AG04450 (cell line): ENCODE measurements around the gene FAM107B. TPM values are rescaled to one million over a fixed set of nuclear protein-coding genes. Genes with fewer than 3 reads are reported as not detected.

Experiments used
- CTCF ChIA-PET: fragments of 300-600, 350-600 bp; formaldehyde crosslinking; extraction: SDS; loops from one replicate; lab custom pipeline; 2022; ENCODE audit warnings: antibody characterized with exemption, inconsistent platforms; lab: Charles Lee
- POLR2A ChIA-PET: fragments of 350-600 bp; formaldehyde crosslinking; extraction: SDS; loops from one replicate; lab custom pipeline; 2021; ENCODE audit warnings: antibody characterized with exemption, inconsistent platforms; lab: Yijun Ruan, JAX
- DNase-seq: peaks from one replicate; pipeline ENCODE4 v3.0.0-alpha.2; 2011; ENCODE audit warnings: low read depth, low spot score
- H3K27ac ChIP-seq: one replicate; pipeline ENCODE4 v1.5.1; 2012; ENCODE audit warnings: low read depth, low read length, control low read depth
- H3K27me3 ChIP-seq: one replicate; pipeline ENCODE4 v1.6.0; 2012; ENCODE audit warnings: low read length; ENCODE audit not compliant: control insufficient read depth, insufficient read depth
- H3K4me3 ChIP-seq: 2 replicates; pipeline ENCODE4 v1.5.1; 2011; ENCODE audit warnings: mild to moderate bottlenecking, low read depth, low read length, control low read depth
- H3K9me3 ChIP-seq: 2 replicates; pipeline ENCODE4 v1.5.1; 2012; ENCODE audit warnings: low read length; ENCODE audit not compliant: control insufficient read depth, insufficient read depth
- CTCF ChIP-seq: IDR thresholded peaks from 2 replicates; pipeline ENCODE4 v1.5.1; 2011; ENCODE audit warnings: low read depth, low read length, control low read depth, inconsistent platforms
- polyA plus RNA-seq: library from polyadenylated mRNA; depleted of rRNA; stranded (reverse); fragments of >200 nt; gene quantifications from 2 replicates; pipeline ENCODE4 v1.2.3, GENCODE V29; 2011

FAM107B gene
- polyA plus RNA-seq, 1 experiment: 41.4 TPM

GRCh38 chr10:14671386-14671831 is 103.3 kb downstream of the FAM107B start:
- Histone ChIP-seq H3K4me3 (no peak overlapping the region), H3K27ac (no peak overlapping the region), H3K9me3 (no peaks in the 10 kb centered on the region), H3K27me3 (no peaks in the 10 kb centered on the region)
- CTCF ChIA-PET: no interaction called here
- no peak for TF ChIP-seq CTCF
- DNase-seq: no peak
- POLR2A ChIA-PET: interaction anchor here (1.3 kb wide), 1 partner anchor 13 kb away, joined by 12 read pairs; no protein-coding TSS in a partner anchor

- Histone ChIP-seq H3K27ac (no peak overlapping the region), H3K4me3 (no peak overlapping the region), H3K9me3 (no peaks in the 10 kb centered on the region), H3K27me3 (no peaks in the 10 kb centered on the region)
- ChIA-PET POLR2A (interaction anchor here (1.1 to 1.3 kb wide), 2 partner anchors 12 to 83 kb away, joined by 5 to 12 read pairs; no protein-coding TSS in a partner anchor), CTCF (no interaction called here)
- DNase-seq: peak; percentile 77
- no peak for TF ChIP-seq CTCF
Measured at GRCh38 chr10:14670551-14671240, 104.0 kb downstream of the FAM107B start.

- no peak for TF ChIP-seq CTCF
- Histone ChIP-seq H3K9me3 (no peaks in the 10 kb centered on the region), H3K27me3 (no peaks in the 10 kb centered on the region), H3K4me3 (no peak overlapping the region), H3K27ac (no peak overlapping the region)
- CTCF ChIA-PET: no interaction called here
- POLR2A ChIA-PET: no interaction called here
- no peak for DNase-seq
Measured at GRCh38 chr10:14669576-14669975, 105.1 kb downstream of the FAM107B start.

- CTCF ChIA-PET: interaction anchor here (0.5 kb wide), 1 partner anchor 50 kb away, joined by 4 read pairs; no protein-coding TSS in a partner anchor
- no peaks in the 10 kb centered on the region for H3K27me3 ChIP-seq
- POLR2A ChIA-PET: no interaction called here
- H3K4me3 ChIP-seq: no peak overlapping the region
- no peak for TF ChIP-seq CTCF
- no peak for DNase-seq
- no peak overlapping the region for H3K27ac ChIP-seq
- H3K9me3 ChIP-seq: no peaks in the 10 kb centered on the region
Measured at GRCh38 chr10:14667781-14668180, 106.9 kb downstream of the FAM107B start.

- POLR2A ChIA-PET: no interaction called here
Measured at GRCh38 chr10:14667280-14667679, 107.4 kb downstream of the FAM107B start.

More at GRCh38 chr10:14667280-14667679, 107.4 kb downstream of the FAM107B start:
- H3K27ac ChIP-seq: no peak overlapping the region
- no peak overlapping the region for H3K4me3 ChIP-seq
- no peaks in the 10 kb centered on the region for H3K9me3 ChIP-seq
- no peaks in the 10 kb centered on the region for H3K27me3 ChIP-seq
- CTCF ChIA-PET: interaction anchor here (0.5 kb wide), 1 partner anchor 50 kb away, joined by 4 read pairs; no protein-coding TSS in a partner anchor
- no peak for DNase-seq
- TF ChIP-seq CTCF: no peak
